ENCODE measurements around the gene EFNA5. TPM values are rescaled to one million over a fixed set of nuclear protein-coding genes. Genes with fewer than 3 reads are reported as not detected.

The EFNA5 gene
- total RNA-seq, 4 donors from 2014 or later: 2.4 to 9.2 (median 3.9) TPM

GRCh38 chr5:107401470-107402122 is 269.1 kb downstream of the EFNA5 start:
- 61 to 68% methylated on average over 4 to 5 of the region's 5 CpGs for WGBS, 2 donors (ENCODE audit: low coverage in 1 of 2)
- no peak overlapping the region for H3K27ac ChIP-seq
- no peaks in the 10 kb centered on the region for H3K27me3 ChIP-seq
- no peak overlapping the region for H3K4me3 ChIP-seq
- no peaks in the 10 kb centered on the region for H3K9me3 ChIP-seq
- ATAC-seq: no peak
- H3K36me3 ChIP-seq: no peaks in the 10 kb centered on the region
- no peak for TF ChIP-seq POLR2A (IDR thresholded peaks at IDR 0.05)
- no peak for TF ChIP-seq POLR2AphosphoS5 (IDR thresholded peaks at IDR 0.05)
- no peaks in the 10 kb centered on the region for H3K4me1 ChIP-seq

GRCh38 chr5:107400328-107400727 is 270.4 kb downstream of the EFNA5 start:
- TF ChIP-seq CTCF (IDR thresholded peaks at IDR 0.05): no peak
- no peak for TF ChIP-seq POLR2AphosphoS5 (IDR thresholded peaks at IDR 0.05)
- TF ChIP-seq EP300 (IDR thresholded peaks at IDR 0.05): no peak
- TF ChIP-seq POLR2A (IDR thresholded peaks at IDR 0.05): no peak
- H3K27me3 ChIP-seq: no peaks in the 10 kb centered on the region
- ATAC-seq: no peak
- no peaks in the 10 kb centered on the region for H3K9me3 ChIP-seq
- no peak overlapping the region for H3K27ac ChIP-seq
- no peaks in the 10 kb centered on the region for H3K36me3 ChIP-seq
- H3K4me3 ChIP-seq: no peak overlapping the region
- 84 to 92% methylated on average over 2 of the region's 2 CpGs for WGBS, 2 donors (ENCODE audit: low coverage in 1 of 2)
- H3K4me1 ChIP-seq: no peaks in the 10 kb centered on the region

GRCh38 chr5:107398703-107399102 is 272.0 kb downstream of the EFNA5 start:
- no peak for ATAC-seq
- H3K4me3 ChIP-seq: no peak overlapping the region
- no peak overlapping the region for H3K27ac ChIP-seq

GRCh38 chr5:107396351-107396690 is 274.4 kb downstream of the EFNA5 start:
- Histone ChIP-seq H3K27me3 (no peaks in the 10 kb centered on the region), H3K4me1 (no peaks in the 10 kb centered on the region), H3K27ac (no peak overlapping the region), H3K36me3 (no peaks in the 10 kb centered on the region), H3K9me3 (no peaks in the 10 kb centered on the region), H3K4me3 (no peak overlapping the region)
- no peak for ATAC-seq
- TF ChIP-seq POLR2AphosphoS5 (IDR thresholded peaks at IDR 0.05) (no peak), POLR2A (IDR thresholded peaks at IDR 0.05) (no peak), EP300 (IDR thresholded peaks at IDR 0.05) (no peak)
- WGBS, 2 donors (ENCODE audit: low coverage in 1 of 2): 88% methylated on average over 1 of the region's 1 CpG; no CpG with 5 or more reads in 1 of the 2 donors

More at GRCh38 chr5:107398703-107399102, 272.0 kb downstream of the EFNA5 start:
- H3K36me3 ChIP-seq: no peaks in the 10 kb centered on the region
- H3K9me3 ChIP-seq: no peaks in the 10 kb centered on the region
- no peaks in the 10 kb centered on the region for H3K27me3 ChIP-seq
- no peaks in the 10 kb centered on the region for H3K4me1 ChIP-seq
- 89 to 100% methylated on average over 1 to 2 of the region's 3 CpGs for WGBS, 2 donors (ENCODE audit: low coverage in 1 of 2)
- TF ChIP-seq EP300 (IDR thresholded peaks at IDR 0.05): no peak

GRCh38 chr5:107395632-107396350 is 274.9 kb downstream of the EFNA5 start:
- H3K27ac ChIP-seq: no peak overlapping the region
- H3K4me1 ChIP-seq: no peaks in the 10 kb centered on the region
- H3K4me3 ChIP-seq: no peak overlapping the region
- H3K9me3 ChIP-seq: no peaks in the 10 kb centered on the region
- no peak for TF ChIP-seq CTCF (IDR thresholded peaks at IDR 0.05)
- no peak for TF ChIP-seq POLR2A (IDR thresholded peaks at IDR 0.05)
- no peak for TF ChIP-seq POLR2AphosphoS5 (IDR thresholded peaks at IDR 0.05)
- no peak for TF ChIP-seq EP300 (IDR thresholded peaks at IDR 0.05)
- no peak for ATAC-seq
- H3K36me3 ChIP-seq: no peaks in the 10 kb centered on the region
- WGBS, 2 donors (ENCODE audit: low coverage in 1 of 2): 65 to 83% methylated on average over 5 of the region's 5 CpGs
- H3K27me3 ChIP-seq: no peaks in the 10 kb centered on the region

- H3K9me3 ChIP-seq: no peaks in the 10 kb centered on the region
- 85 to 100% methylated on average over 2 of the region's 2 CpGs for WGBS, 2 donors (ENCODE audit: low coverage in 1 of 2)
- no peak overlapping the region for H3K27ac ChIP-seq
- TF ChIP-seq EP300 (IDR thresholded peaks at IDR 0.05): no peak
- no peak for TF ChIP-seq CTCF (IDR thresholded peaks at IDR 0.05)
- no peak for TF ChIP-seq POLR2A (IDR thresholded peaks at IDR 0.05)
- TF ChIP-seq POLR2AphosphoS5 (IDR thresholded peaks at IDR 0.05): no peak
- no peak overlapping the region for H3K4me3 ChIP-seq
- peaks cover 3 to 9% (median 4%) of the 10 kb centered on the region in 3 donors for H3K4me1 ChIP-seq
- no peaks in the 10 kb centered on the region for H3K27me3 ChIP-seq
- H3K36me3 ChIP-seq: no peaks in the 10 kb centered on the region
- no peak for ATAC-seq
Measured at GRCh38 chr5:107393851-107394250, 276.9 kb downstream of the EFNA5 start.

All from gastroesophageal sphincter (tissue), 4 donors.